Neural crest cell (in vitro differentiated cells): ENCODE data around the gene NXPE3. TPM values are rescaled to one million over a fixed set of nuclear protein-coding genes. Genes with fewer than 3 reads are reported as not detected.

ENCODE experiments used
- DNase-seq: peaks from one replicate; pipeline ENCODE4 v3.0.0; 2021; ENCODE audit warnings: low read depth, mixed read lengths, low spot score
- H3K27ac Mint-ChIP-seq: one replicate; pipeline ENCODE4 v1.8.0; 2021; ENCODE audit warnings: mild to moderate bottlenecking, mixed read lengths; ENCODE audit not compliant: unreplicated experiment
- H3K27me3 Mint-ChIP-seq: 2 replicates; pipeline ENCODE4 v1.8.0; 2021; ENCODE audit warnings: low read depth, mild to moderate bottlenecking, mixed read lengths
- H3K36me3 Mint-ChIP-seq: 2 replicates; pipeline ENCODE4 v1.8.0; 2021; ENCODE audit warnings: low read depth, mild to moderate bottlenecking, mixed read lengths
- H3K4me1 Mint-ChIP-seq: 2 replicates; pipeline ENCODE4 v1.8.0; 2021; ENCODE audit warnings: mixed read lengths
- H3K4me3 Mint-ChIP-seq: one replicate; pipeline ENCODE4 v1.8.0; 2021; ENCODE audit warnings: mild to moderate bottlenecking, mixed read lengths
- H3K9me3 Mint-ChIP-seq: 2 replicates; pipeline ENCODE4 v1.8.0; 2021; ENCODE audit warnings: mixed read lengths
- CTCF ChIP-seq: fragments of 200-600 bp; sonication (generic); conservative IDR thresholded peaks from 2 replicates; pipeline ENCODE4 v1.5.0; 2021; ENCODE audit warnings: antibody characterized with exemption, mild to moderate bottlenecking
- total RNA-seq: library from RNA; stranded (reverse); gene quantifications from 2 replicates; pipeline ENCODE4 v1.2.1, GENCODE V29; 2021

The NXPE3 gene
- total RNA-seq, 1 donor from 2014 or later: 23.0 TPM

- H3K4me1 Mint-ChIP-seq: peaks cover 31% of the 10 kb centered on the region
Measured at GRCh38 chr3:101825904-101826445, 47.0 kb downstream of the NXPE3 start.

GRCh38 chr3:101827211-101828174 is 48.5 kb downstream of the NXPE3 start:
- TF ChIP-seq CTCF: no peak
- Mint-ChIP-seq H3K27ac (peak overlapping the region; percentile 99), H3K4me1 (peaks cover 31% of the 10 kb centered on the region), H3K27me3 (no peaks in the 10 kb centered on the region), H3K36me3 (peaks cover 2% of the 10 kb centered on the region), H3K9me3 (no peaks in the 10 kb centered on the region), H3K4me3 (peak overlapping the region; percentile 96)
- DNase-seq: peak; percentile 53

More at GRCh38 chr3:101825904-101826445, 47.0 kb downstream of the NXPE3 start:
- peak overlapping the region; percentile 81 for H3K4me3 Mint-ChIP-seq
- peaks cover 6% of the 10 kb centered on the region for H3K36me3 Mint-ChIP-seq
- no peaks in the 10 kb centered on the region for H3K27me3 Mint-ChIP-seq
- H3K9me3 Mint-ChIP-seq: no peaks in the 10 kb centered on the region
- no peak for TF ChIP-seq CTCF
- DNase-seq: no peak
- no peak overlapping the region for H3K27ac Mint-ChIP-seq

GRCh38 chr3:101828276-101828675 is 49.3 kb downstream of the NXPE3 start:
- no peak for DNase-seq
- no peaks in the 10 kb centered on the region for H3K27me3 Mint-ChIP-seq
- H3K36me3 Mint-ChIP-seq: peaks cover 2% of the 10 kb centered on the region
- no peak for TF ChIP-seq CTCF
- H3K27ac Mint-ChIP-seq: peak overlapping the region; percentile 32
- peak overlapping the region; percentile 96 for H3K4me3 Mint-ChIP-seq
- H3K4me1 Mint-ChIP-seq: peaks cover 31% of the 10 kb centered on the region
- H3K9me3 Mint-ChIP-seq: no peaks in the 10 kb centered on the region

GRCh38 chr3:101828691-101829436 is 49.9 kb downstream of the NXPE3 start:
- no peak for DNase-seq
- H3K4me3 Mint-ChIP-seq: peak overlapping the region; percentile 96
- peak overlapping the region; percentile 92 for H3K27ac Mint-ChIP-seq
- TF ChIP-seq CTCF: no peak
- H3K4me1 Mint-ChIP-seq: peaks cover 31% of the 10 kb centered on the region
- H3K36me3 Mint-ChIP-seq: peaks cover 2% of the 10 kb centered on the region
- H3K9me3 Mint-ChIP-seq: no peaks in the 10 kb centered on the region
- no peaks in the 10 kb centered on the region for H3K27me3 Mint-ChIP-seq

GRCh38 chr3:101829437-101829830 is 50.4 kb downstream of the NXPE3 start:
- no peak for TF ChIP-seq CTCF
- Mint-ChIP-seq H3K4me3 (no peak overlapping the region), H3K9me3 (no peaks in the 10 kb centered on the region)

More at GRCh38 chr3:101829437-101829830, 50.4 kb downstream of the NXPE3 start:
- no peak for DNase-seq
- Mint-ChIP-seq H3K27me3 (no peaks in the 10 kb centered on the region), H3K27ac (no peak overlapping the region), H3K4me1 (peaks cover 31% of the 10 kb centered on the region), H3K36me3 (peaks cover 2% of the 10 kb centered on the region)
